ENCODE results near the gene SLC27A4. TPM values are rescaled to one million over a fixed set of nuclear protein-coding genes. Genes with fewer than 3 reads are reported as not detected.
"Not testable (repeated sequence)": the region's sequence is repeated elsewhere in the genome, so short reads cannot be mapped to it uniquely, and the experiment has no call there.

Gene SLC27A4
- total and polyA plus RNA-seq, 11 donors: 10.7 to 48.8 (median 23.2) TPM

DNA sequence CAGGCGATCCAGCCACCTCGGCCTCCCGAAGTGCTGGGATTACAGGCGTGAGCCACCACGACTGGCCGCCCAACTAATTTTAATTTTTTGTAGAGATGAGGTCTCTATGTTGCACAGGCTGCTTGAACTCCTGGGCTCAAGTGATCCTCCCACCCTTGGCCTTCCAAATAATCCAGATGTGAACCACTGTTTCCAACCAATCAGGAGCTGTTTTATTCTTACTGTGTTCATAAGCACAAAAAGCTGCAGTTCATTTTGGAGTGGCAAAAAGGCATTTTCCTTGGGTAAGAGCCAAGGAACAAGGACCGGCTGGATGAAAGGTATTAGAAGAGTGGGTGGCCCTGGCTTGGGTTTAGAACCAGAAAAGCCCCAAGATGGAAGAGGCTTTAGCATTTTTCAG lies 5.2 kb upstream of the SLC27A4 start:
- Histone ChIP-seq H3K4me1 (peaks cover 0 to 6% (median 0%) of the 10 kb centered on the region in 12 donors), H3K27me3 (no peaks in the 10 kb centered on the region), H3K9me3 (no peaks in the 10 kb centered on the region), H3K4me3 (no peak overlapping the region), H3K27ac (no peak overlapping the region), H3K36me3 (peaks cover 0 to 33% (median 23%) of the 10 kb centered on the region in 9 donors)
- DNase-seq (no peak), ATAC-seq (no peak)
- no peak for TF ChIP-seq POLR2A (IDR thresholded peaks at IDR 0.05)
- TF ChIP-seq, protein P1, sequence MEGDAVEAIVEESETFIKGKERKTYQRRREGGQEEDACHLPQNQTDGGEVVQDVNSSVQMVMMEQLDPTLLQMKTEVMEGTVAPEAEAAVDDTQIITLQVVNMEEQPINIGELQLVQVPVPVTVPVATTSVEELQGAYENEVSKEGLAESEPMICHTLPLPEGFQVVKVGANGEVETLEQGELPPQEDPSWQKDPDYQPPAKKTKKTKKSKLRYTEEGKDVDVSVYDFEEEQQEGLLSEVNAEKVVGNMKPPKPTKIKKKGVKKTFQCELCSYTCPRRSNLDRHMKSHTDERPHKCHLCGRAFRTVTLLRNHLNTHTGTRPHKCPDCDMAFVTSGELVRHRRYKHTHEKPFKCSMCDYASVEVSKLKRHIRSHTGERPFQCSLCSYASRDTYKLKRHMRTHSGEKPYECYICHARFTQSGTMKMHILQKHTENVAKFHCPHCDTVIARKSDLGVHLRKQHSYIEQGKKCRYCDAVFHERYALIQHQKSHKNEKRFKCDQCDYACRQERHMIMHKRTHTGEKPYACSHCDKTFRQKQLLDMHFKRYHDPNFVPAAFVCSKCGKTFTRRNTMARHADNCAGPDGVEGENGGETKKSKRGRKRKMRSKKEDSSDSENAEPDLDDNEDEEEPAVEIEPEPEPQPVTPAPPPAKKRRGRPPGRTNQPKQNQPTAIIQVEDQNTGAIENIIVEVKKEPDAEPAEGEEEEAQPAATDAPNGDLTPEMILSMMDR (IDR thresholded peaks at IDR 0.05): no peak
- intact Hi-C loops (cut with DNase I): no loop called here
- WGBS, 4 donors: 84 to 90% (median 87%) methylated on average over 7 of the region's 7 CpGs

GRCh38 chr9:128335914-128336313 lies 4.4 kb upstream of the SLC27A4 start:
- DNase-seq: no peak
- intact Hi-C loops (cut with DNase I): no loop called here
- ATAC-seq: no peak
- TF ChIP-seq POLR2A (IDR thresholded peaks at IDR 0.05): no peak
- TF ChIP-seq, protein P1 (IDR thresholded peaks at IDR 0.05): no peak
- Histone ChIP-seq H3K9me3 (no peaks in the 10 kb centered on the region), H3K36me3 (peaks cover 0 to 33% (median 22%) of the 10 kb centered on the region in 9 donors), H3K27ac (no peak overlapping the region), H3K4me1 (peaks cover 0 to 7% (median 3%) of the 10 kb centered on the region in 12 donors), H3K27me3 (no peaks in the 10 kb centered on the region), H3K4me3 (no peak overlapping the region)
- WGBS, 4 donors: 86 to 100% (median 96%) methylated on average over 2 of the region's 2 CpGs

- H3K9me3 ChIP-seq: no peaks in the 10 kb centered on the region
- whole genome bisulfite sequencing, 4 donors: 87 to 94% (median 92%) methylated on average over 7 of the region's 7 CpGs
- DNase-seq (no peak), ATAC-seq (no peak)
- peaks cover 0 to 25% (median 13%) of the 10 kb centered on the region in 9 donors for H3K36me3 ChIP-seq
- H3K4me1 ChIP-seq: peaks cover 0 to 16% (median 9%) of the 10 kb centered on the region in 12 donors
- intact Hi-C loops (cut with DNase I): no loop called here
- no peak overlapping the region for H3K27ac ChIP-seq
- no peak overlapping the region for H3K4me3 ChIP-seq
- TF ChIP-seq POLR2A (IDR thresholded peaks at IDR 0.05): no peak
- TF ChIP-seq, protein P1 (IDR thresholded peaks at IDR 0.05): no peak
- no peaks in the 10 kb centered on the region for H3K27me3 ChIP-seq
Measured at GRCh38 chr9:128337936-128338335, 2.4 kb upstream of the SLC27A4 start.

GRCh38 chr9:128338852-128339614 lies 1.3 kb upstream of the SLC27A4 start:
- intact Hi-C loops (cut with DNase I); H3K27ac ChIP-seq; H3K27me3 ChIP-seq; ATAC-seq; DNase-seq; H3K4me3 ChIP-seq; H3K9me3 ChIP-seq: not testable (repeated sequence)
- 94 to 96% (median 95%) methylated on average over 15 of the region's 15 CpGs for WGBS, 4 donors
- peaks cover 0 to 25% (median 13%) of the 10 kb centered on the region in 9 donors for H3K36me3 ChIP-seq
- H3K4me1 ChIP-seq: peaks cover 0 to 16% (median 9%) of the 10 kb centered on the region in 12 donors

All from heart left ventricle (tissue), 16 donors.